Common myeloid progenitor, CD34-positive (primary cell): ENCODE results near the gene SFXN1. TPM values are rescaled to one million over a fixed set of nuclear protein-coding genes. Genes with fewer than 3 reads are reported as not detected.
A peak's percentile ranks its signal among the peaks of the same experiment; 100 is the strongest.

Source experiments
- CTCF ChIA-PET: fragments of 350-600 bp; sonication (Branson Sonifier 250); formaldehyde crosslinking; loops from one replicate; lab custom pipeline; 2021; ENCODE audit warnings: antibody characterized with exemption; lab: Charles Lee
- POLR2A ChIA-PET: fragments of 350-600 bp; sonication (Branson Sonifier 250); formaldehyde crosslinking; loops from one replicate; lab custom pipeline; 2021; ENCODE audit warnings: antibody characterized with exemption; lab: Charles Lee
- DNase-seq, 3 donors: peaks; one replicate each; pipeline versions ENCODE4 v3.0.0 to v3.0.0-alpha.2; 2013
- H3K27ac ChIP-seq, 2 experiments: 1 replicate in 1 of 2; 2 replicates in 1 of 2; pipeline ENCODE4 v1.7.0; 2013; ENCODE audit warnings: inconsistent platforms in 2 of 2, low read length in 2 of 2, mild to moderate bottlenecking in 2 of 2, low read depth in 1 of 2, moderate library complexity in 1 of 2; ENCODE audit not compliant: severe bottlenecking in 2 of 2, insufficient read depth in 1 of 2, poor library complexity in 1 of 2
- H3K27me3 ChIP-seq, 5 experiments: replicated peaks in 2 of 5; 1 replicate in 3 of 5; 2 replicates in 2 of 5; pipeline versions ENCODE4 v1.6.1 to v1.7.0; 2013; ENCODE audit warnings: low read length in 4 of 5, mild to moderate bottlenecking in 2 of 5, moderate library complexity in 2 of 5, inconsistent platforms in 1 of 5; ENCODE audit not compliant: insufficient read depth in 5 of 5, control insufficient read depth in 4 of 5
- H3K36me3 ChIP-seq, 4 experiments: 1 replicate in 2 of 4; 2 replicates in 2 of 4; pipeline versions ENCODE4 v1.6.1 to v1.7.0; 2013; ENCODE audit warnings: low read length in 3 of 4, control low read depth in 1 of 4, mild to moderate bottlenecking in 1 of 4; ENCODE audit not compliant: control insufficient read depth in 4 of 4, insufficient read depth in 4 of 4
- H3K4me1 ChIP-seq, 4 experiments: 1 replicate in 3 of 4; 2 replicates in 1 of 4; pipeline versions ENCODE4 v1.6.1 to v1.7.1; 2013; ENCODE audit warnings: low read length in 3 of 4, mild to moderate bottlenecking in 3 of 4, control low read depth in 1 of 4, inconsistent platforms in 1 of 4, moderate library complexity in 1 of 4; ENCODE audit not compliant: control insufficient read depth in 4 of 4, insufficient read depth in 4 of 4; ENCODE audit errors: control extremely low read depth in 1 of 4
- H3K4me3 ChIP-seq, 7 experiments: 1 replicate in 4 of 7; 2 replicates in 3 of 7; pipeline versions ENCODE4 v1.5.1 to v1.7.0; 2013; ENCODE audit warnings: mild to moderate bottlenecking in 7 of 7, low read length in 6 of 7, moderate library complexity in 6 of 7, inconsistent platforms in 2 of 7, low read depth in 2 of 7, control low read depth in 1 of 7; ENCODE audit not compliant: insufficient read depth in 4 of 7, control insufficient read depth in 1 of 7; ENCODE audit errors: extremely low read depth in 1 of 7
- H3K9me3 ChIP-seq, 5 experiments: 1 replicate in 4 of 5; 2 replicates in 1 of 5; pipeline versions ENCODE4 v1.6.1 to v1.7.1; 2013; ENCODE audit warnings: low read length in 4 of 5, mild to moderate bottlenecking in 2 of 5, inconsistent platforms in 1 of 5, low read depth in 1 of 5, moderate library complexity in 1 of 5; ENCODE audit not compliant: control insufficient read depth in 4 of 5, insufficient read depth in 2 of 5; ENCODE audit errors: control extremely low read depth in 1 of 5
- WGBS: methylation state at CpG from one replicate; pipeline ENCODE4 v1.1.5; 2013; ENCODE audit not compliant: insufficient coverage; 5-methylcytosine and 5-hydroxymethylcytosine counted together
- polyA plus RNA-seq: library from polyadenylated mRNA; unstranded; fragments of 120-200 nt; gene quantifications from one replicate; pipeline ENCODE4 v1.2.1, GENCODE V29; 2013

SFXN1 gene
- polyA plus RNA-seq: 28.6 TPM

- Histone ChIP-seq H3K4me3 (peak within 1 kb of the TSS; percentile 52 to 89 (median 86)), H3K4me1 (peaks cover 15 to 29% (median 24%) of the 10 kb centered on the region in 4 experiments), H3K27ac (peak within 1 kb of the TSS; percentile 42 to 80), H3K36me3 (peaks cover 0 to 25% (median 3%) of the 10 kb centered on the region in 4 experiments), H3K9me3 (no peaks in the 10 kb centered on the region), H3K27me3 (peaks cover 2 to 7% (median 4%) of the 10 kb centered on the region in 5 experiments)
- WGBS: under 1% methylated on average over 88 of the region's 94 CpGs
- ChIA-PET CTCF (no interaction called here), POLR2A (no interaction called here)
- peak; percentile 44 to 70 (median 59) for DNase-seq
Observed at GRCh38 chr5:175478384-175479124, at the start of gene SFXN1. Gene SFXN1 (plus strand): TSS chr5:175478560. CDS start chr5:175492104, 13,544 bp downstream.

GRCh38 chr5:175434800-175435199, 43.6 kb upstream of the SFXN1 start:
- 61% methylated on average over 6 of the region's 6 CpGs for WGBS
- ChIA-PET POLR2A (no interaction called here), CTCF (no interaction called here)

GRCh38 chr5:175436359-175436758, 42.0 kb upstream of the SFXN1 start:
- peaks cover 16 to 60% (median 23%) of the 10 kb centered on the region in 5 experiments for H3K27me3 ChIP-seq
- 74% methylated on average over 7 of the region's 8 CpGs for WGBS
- H3K36me3 ChIP-seq: no peaks in the 10 kb centered on the region
- POLR2A ChIA-PET: no interaction called here
- CTCF ChIA-PET: interaction anchor here (1.2 kb wide), 1 partner anchor 8 kb away, joined by 4 read pairs; the partner anchor contains the start of gene DRD1
- H3K27ac ChIP-seq: no peak overlapping the region
- H3K4me1 ChIP-seq: no peaks in the 10 kb centered on the region
- H3K9me3 ChIP-seq: no peaks in the 10 kb centered on the region
- H3K4me3 ChIP-seq: no peak overlapping the region
- DNase-seq: no peak

More at GRCh38 chr5:175434800-175435199, 43.6 kb upstream of the SFXN1 start:
- Histone ChIP-seq H3K27ac (no peak overlapping the region), H3K9me3 (no peaks in the 10 kb centered on the region), H3K27me3 (peaks cover 16 to 48% (median 17%) of the 10 kb centered on the region in 5 experiments), H3K36me3 (no peaks in the 10 kb centered on the region), H3K4me1 (no peaks in the 10 kb centered on the region), H3K4me3 (no peak overlapping the region)
- DNase-seq: no peak

GRCh38 chr5:175438234-175438857, 40.0 kb upstream of the SFXN1 start:
- CTCF ChIA-PET: no interaction called here
- 40% methylated on average over 1 of the region's 3 CpGs for WGBS
- POLR2A ChIA-PET: no interaction called here
- Histone ChIP-seq H3K4me3 (no peak overlapping the region), H3K4me1 (no peaks in the 10 kb centered on the region), H3K27me3 (peaks cover 20 to 72% (median 31%) of the 10 kb centered on the region in 5 experiments), H3K36me3 (no peaks in the 10 kb centered on the region), H3K27ac (no peak overlapping the region), H3K9me3 (no peaks in the 10 kb centered on the region)
- DNase-seq: no peak

- ChIA-PET CTCF (interaction anchor here (0.9 to 2.0 kb wide), 7 partner anchors 8 to 499 kb away, joined by 3 to 5 read pairs (median 4); no protein-coding TSS in a partner anchor), POLR2A (no interaction called here)
- Histone ChIP-seq H3K36me3 (no peaks in the 10 kb centered on the region), H3K4me3 (no peak overlapping the region), H3K4me1 (peaks cover 0 to 14% (median 5%) of the 10 kb centered on the region in 4 experiments), H3K27ac (no peak overlapping the region), H3K9me3 (peaks cover 0 to 2% (median 0%) of the 10 kb centered on the region in 5 experiments), H3K27me3 (peaks cover 12 to 88% (median 39%) of the 10 kb centered on the region in 5 experiments)
- DNase-seq: no peak
- 8% methylated on average over 28 of the region's 29 CpGs for WGBS
Observed at GRCh38 chr5:175443514-175444059, 34.8 kb upstream of the SFXN1 start.

GRCh38 chr5:175444060-175444904, 34.1 kb upstream of the SFXN1 start, which contains the start of gene DRD1:
Gene DRD1 (minus strand): TSS chr5:175444182. CDS start chr5:175443099, 1,083 bp downstream.
- POLR2A ChIA-PET: no interaction called here

More at GRCh38 chr5:175444060-175444904, 34.1 kb upstream of the SFXN1 start, which contains the start of gene DRD1:
- Histone ChIP-seq H3K27ac (no peak within 1 kb of the TSS), H3K4me1 (peaks cover 0 to 14% (median 5%) of the 10 kb centered on the region in 4 experiments), H3K27me3 (peaks cover 12 to 83% (median 36%) of the 10 kb centered on the region in 5 experiments), H3K4me3 (peak within 1 kb of the TSS in 4 of 7 experiments; percentile 8 to 53 (median 22)), H3K9me3 (peaks cover 0 to 2% (median 0%) of the 10 kb centered on the region in 5 experiments), H3K36me3 (no peaks in the 10 kb centered on the region)
- 2% methylated on average over 63 of the region's 91 CpGs for WGBS
- peak; percentile 31 to 60 (median 53) for DNase-seq
- CTCF ChIA-PET: interaction anchor here (0.9 to 2.0 kb wide), 7 partner anchors 8 to 499 kb away, joined by 3 to 5 read pairs (median 4); no protein-coding TSS in a partner anchor
